CD4-positive, alpha-beta memory T cell (primary cell): Measurements from ENCODE around the gene EIF5B. TPM values are rescaled to one million over a fixed set of nuclear protein-coding genes. Genes with fewer than 3 reads are reported as not detected.
A peak's percentile ranks its signal among the peaks of the same experiment; 100 is the strongest.

ENCODE experiments used
- CTCF ChIA-PET: fragments of 350-600 bp; sonication (Branson Sonifier 250); formaldehyde crosslinking; loops from one replicate; lab custom pipeline; 2021; ENCODE audit warnings: inconsistent platforms; ENCODE audit not compliant: partially characterized antibody; lab: Charles Lee
- POLR2A ChIA-PET: fragments of 350-600 bp; sonication (Branson Sonifier 250); formaldehyde crosslinking; loops from one replicate; lab custom pipeline; 2021; ENCODE audit not compliant: partially characterized antibody; lab: Charles Lee
- DNase-seq, 5 donors: peaks; one replicate each; pipeline versions ENCODE4 v3.0.0 to v3.0.0-alpha.2; 2020 to 2022; ENCODE audit warnings: mixed read lengths in 1 of 5
- H3K27ac ChIP-seq: one replicate; pipeline ENCODE4 v1.7.0; 2013; ENCODE audit warnings: low read depth, low read length
- H3K27me3 ChIP-seq: 2 replicates; pipeline ENCODE4 v1.7.0; 2013; ENCODE audit warnings: mild to moderate bottlenecking, low read length, moderate library complexity; ENCODE audit not compliant: insufficient read depth
- H3K36me3 ChIP-seq: 2 replicates; pipeline ENCODE4 v1.7.0; 2013; ENCODE audit warnings: mild to moderate bottlenecking, low read length, moderate library complexity; ENCODE audit not compliant: insufficient read depth
- H3K4me1 ChIP-seq: 2 replicates; pipeline ENCODE4 v1.7.0; 2013; ENCODE audit warnings: mild to moderate bottlenecking, low read length, moderate library complexity; ENCODE audit not compliant: insufficient read depth
- H3K4me3 ChIP-seq, 2 donors: one replicate each; pipeline ENCODE4 v1.7.0; 2013; ENCODE audit warnings: low read length in 2 of 2, mild to moderate bottlenecking in 1 of 2
- H3K9me3 ChIP-seq, 2 donors: one replicate each; pipeline ENCODE4 v1.7.0; 2013; ENCODE audit warnings: low read length in 2 of 2, control low read depth in 1 of 2; ENCODE audit not compliant: control insufficient read depth in 1 of 2
- H3K27ac Mint-ChIP-seq, 7 donors: one replicate each; pipeline ENCODE4 v1.8.0; 2020 to 2021; ENCODE audit warnings: mixed read lengths in 7 of 7, mild to moderate bottlenecking in 6 of 7, inconsistent platforms in 3 of 7, moderate library complexity in 3 of 7
- H3K27me3 Mint-ChIP-seq, 2 donors: one replicate each; pipeline ENCODE4 v1.8.0; 2020 to 2021; ENCODE audit warnings: mixed read lengths in 2 of 2
- H3K36me3 Mint-ChIP-seq, 2 donors: one replicate each; pipeline ENCODE4 v1.8.0; 2020 to 2021; ENCODE audit warnings: mixed read lengths in 2 of 2, inconsistent platforms in 1 of 2, mild to moderate bottlenecking in 1 of 2
- H3K4me1 Mint-ChIP-seq, 4 donors: one replicate each; pipeline ENCODE4 v1.8.0; 2020 to 2021; ENCODE audit warnings: mixed read lengths in 4 of 4, mild to moderate bottlenecking in 1 of 4
- H3K4me3 Mint-ChIP-seq, 8 donors: one replicate each; pipeline ENCODE4 v1.8.0; 2020 to 2021; ENCODE audit warnings: mixed read lengths in 8 of 8, mild to moderate bottlenecking in 7 of 8, moderate library complexity in 6 of 8, inconsistent platforms in 3 of 8
- H3K9me3 Mint-ChIP-seq, 8 donors: one replicate each; pipeline ENCODE4 v1.8.0; 2020 to 2021; ENCODE audit warnings: mixed read lengths in 8 of 8, mild to moderate bottlenecking in 5 of 8, inconsistent platforms in 3 of 8, moderate library complexity in 1 of 8
- intact Hi-C: fragments of 100-400 bp; cut with micrococcal nuclease; formaldehyde crosslinking; loops from one replicate; pipeline ENCODE4 v1.15.1; 2023
- polyA plus RNA-seq, 2 donors: library from polyadenylated mRNA; unstranded; fragments of 300-500 nt; fragmentation: Illumina TruSeq; gene quantifications; one replicate each; pipeline ENCODE4 v1.2.3, GENCODE V29; 2021
- total RNA-seq, 2 experiments: library from RNA; stranded (reverse); gene quantifications; one replicate each; pipeline ENCODE4 v1.2.3, GENCODE V29; 2021

The EIF5B gene
- total and polyA plus RNA-seq, 4 experiments from 2014 or later = 1.8 to 44.2 (median 26.4) TPM

- peaks cover 20 to 45% of the 10 kb centered on the region in 2 donors for H3K36me3 Mint-ChIP-seq
- H3K4me1 ChIP-seq = no peaks in the 10 kb centered on the region
- H3K27me3 ChIP-seq = no peaks in the 10 kb centered on the region
- no peak overlapping the region for H3K4me3 Mint-ChIP-seq
- H3K4me3 ChIP-seq = no peak overlapping the region
- peaks cover 1 to 9% (median 5%) of the 10 kb centered on the region in 4 donors for H3K4me1 Mint-ChIP-seq
- H3K27ac Mint-ChIP-seq = peak overlapping the region in 1 of 7 donors; percentile 12
- POLR2A ChIA-PET = no interaction called here
- no peaks in the 10 kb centered on the region for H3K27me3 Mint-ChIP-seq
- no peaks in the 10 kb centered on the region for H3K9me3 Mint-ChIP-seq
- no peak for DNase-seq
- intact Hi-C loops = no loop called here
- no peak overlapping the region for H3K27ac ChIP-seq
- no peaks in the 10 kb centered on the region for H3K36me3 ChIP-seq
- CTCF ChIA-PET = no interaction called here
- no peaks in the 10 kb centered on the region for H3K9me3 ChIP-seq
Observed at GRCh38 chr2:99436874-99437273, 99.7 kb downstream of the EIF5B start.

GRCh38 chr2:99439971-99440505, 102.8 kb downstream of the EIF5B start:
- POLR2A ChIA-PET = no interaction called here
- no peaks in the 10 kb centered on the region for H3K9me3 ChIP-seq
- no peaks in the 10 kb centered on the region for H3K27me3 Mint-ChIP-seq
- peaks cover 0 to 10% (median 4%) of the 10 kb centered on the region in 4 donors for H3K4me1 Mint-ChIP-seq
- intact Hi-C loops = no loop called here
- DNase-seq = no peak
- H3K4me3 Mint-ChIP-seq = no peak overlapping the region
- H3K27ac ChIP-seq = no peak overlapping the region
- peak overlapping the region in 2 of 7 donors; percentile 20 to 82 for H3K27ac Mint-ChIP-seq
- no peaks in the 10 kb centered on the region for H3K27me3 ChIP-seq
- H3K36me3 Mint-ChIP-seq = peaks cover 14 to 45% of the 10 kb centered on the region in 2 donors
- H3K9me3 Mint-ChIP-seq = no peaks in the 10 kb centered on the region
- CTCF ChIA-PET = no interaction called here
- no peaks in the 10 kb centered on the region for H3K4me1 ChIP-seq
- no peaks in the 10 kb centered on the region for H3K36me3 ChIP-seq
- no peak overlapping the region for H3K4me3 ChIP-seq

DNA sequence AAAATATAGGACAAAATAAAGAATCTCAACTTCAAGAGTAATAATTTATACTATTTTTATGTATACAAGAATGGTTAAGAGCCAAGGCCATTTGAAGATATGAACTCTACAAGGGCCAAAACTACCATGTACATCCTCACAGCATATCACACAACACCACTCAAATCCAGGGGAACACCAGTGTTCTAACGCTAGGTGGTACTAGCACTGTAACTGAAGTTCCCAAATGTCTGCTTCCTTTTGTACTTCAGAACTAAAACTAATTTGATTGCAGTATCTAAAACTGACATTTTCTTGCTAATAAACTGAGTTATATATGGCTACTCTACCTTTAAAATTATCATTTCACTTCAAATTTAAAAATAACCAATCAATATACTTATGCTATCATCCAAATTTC, 105.6 kb downstream of the EIF5B start:
- Histone ChIP-seq H3K27ac (no peak overlapping the region), H3K9me3 (no peaks in the 10 kb centered on the region), H3K4me1 (no peaks in the 10 kb centered on the region), H3K4me3 (no peak overlapping the region), H3K36me3 (peaks cover 3% of the 10 kb centered on the region), H3K27me3 (no peaks in the 10 kb centered on the region)
- Mint-ChIP-seq H3K4me3 (no peak overlapping the region), H3K27ac (no peak overlapping the region), H3K36me3 (peaks cover 20 to 41% of the 10 kb centered on the region in 2 donors), H3K4me1 (peaks cover 0 to 14% (median 8%) of the 10 kb centered on the region in 4 donors), H3K27me3 (no peaks in the 10 kb centered on the region), H3K9me3 (no peaks in the 10 kb centered on the region)
- no peak for DNase-seq
- intact Hi-C loops = no loop called here
- ChIA-PET CTCF (interaction anchor here (0.9 kb wide), 1 partner anchor 47 kb away, joined by 3 read pairs; the partner anchor contains the start of gene REV1), POLR2A (interaction anchor here (0.9 kb wide), 1 partner anchor 21 kb away, joined by 3 read pairs; no protein-coding TSS in a partner anchor)

GRCh38 chr2:99444222-99444621, 107.0 kb downstream of the EIF5B start:
- ChIA-PET POLR2A (interaction anchor here (0.6 kb wide), 1 partner anchor 13 kb away, joined by 3 read pairs; no protein-coding TSS in a partner anchor), CTCF (interaction anchor here (0.7 kb wide), 1 partner anchor 41 kb away, joined by 3 read pairs; no protein-coding TSS in a partner anchor)
- Mint-ChIP-seq H3K4me1 (peaks cover 0 to 14% (median 8%) of the 10 kb centered on the region in 4 donors), H3K36me3 (peaks cover 25 to 41% of the 10 kb centered on the region in 2 donors), H3K9me3 (no peaks in the 10 kb centered on the region), H3K27ac (peak overlapping the region in 3 of 7 donors; percentile 3 to 81 (median 79)), H3K27me3 (no peaks in the 10 kb centered on the region), H3K4me3 (no peak overlapping the region)
- Histone ChIP-seq H3K9me3 (no peaks in the 10 kb centered on the region), H3K4me3 (no peak overlapping the region), H3K4me1 (no peaks in the 10 kb centered on the region), H3K27ac (no peak overlapping the region), H3K36me3 (peaks cover 9% of the 10 kb centered on the region), H3K27me3 (no peaks in the 10 kb centered on the region)
- DNase-seq = no peak
- intact Hi-C loops = no loop called here

DNA sequence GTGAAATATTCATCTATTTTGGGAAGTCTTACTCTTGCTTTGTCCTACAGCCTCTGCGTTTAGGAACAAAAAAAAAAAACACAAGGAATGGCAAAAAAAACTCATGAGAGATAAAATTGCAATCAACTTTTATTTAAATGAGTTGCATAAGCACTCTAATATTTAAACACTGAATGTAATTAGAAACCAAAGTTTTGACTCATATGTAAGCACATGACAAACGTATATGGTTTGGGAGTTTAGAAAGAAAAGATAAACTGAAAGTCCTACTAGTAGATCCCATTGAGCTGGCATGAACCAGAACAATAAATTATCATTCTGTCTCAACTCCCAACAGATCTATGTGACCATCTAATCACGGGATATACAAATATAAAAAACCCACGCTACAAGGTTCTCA, 107.9 kb downstream of the EIF5B start:
- H3K27ac ChIP-seq = no peak overlapping the region
- ChIA-PET CTCF (no interaction called here), POLR2A (no interaction called here)
- DNase-seq = no peak
- no peaks in the 10 kb centered on the region for H3K27me3 ChIP-seq
- intact Hi-C loops = no loop called here
- H3K4me1 ChIP-seq = no peaks in the 10 kb centered on the region
- no peaks in the 10 kb centered on the region for H3K9me3 ChIP-seq
- H3K4me3 ChIP-seq = no peak overlapping the region
- no peak overlapping the region for H3K4me3 Mint-ChIP-seq
- H3K27ac Mint-ChIP-seq = peak overlapping the region in 2 of 7 donors; percentile 0 to 35
- no peaks in the 10 kb centered on the region for H3K27me3 Mint-ChIP-seq
- no peaks in the 10 kb centered on the region for H3K9me3 Mint-ChIP-seq
- H3K36me3 Mint-ChIP-seq = peaks cover 24 to 37% of the 10 kb centered on the region in 2 donors
- H3K36me3 ChIP-seq = peaks cover 9% of the 10 kb centered on the region
- peaks cover 0 to 14% (median 8%) of the 10 kb centered on the region in 4 donors for H3K4me1 Mint-ChIP-seq

- ChIA-PET POLR2A (no interaction called here), CTCF (no interaction called here)
- Histone ChIP-seq H3K4me1 (no peaks in the 10 kb centered on the region), H3K27ac (no peak overlapping the region), H3K27me3 (no peaks in the 10 kb centered on the region), H3K4me3 (no peak overlapping the region), H3K9me3 (no peaks in the 10 kb centered on the region), H3K36me3 (peaks cover 14% of the 10 kb centered on the region)
- intact Hi-C loops = no loop called here
- no peak overlapping the region for H3K4me3 Mint-ChIP-seq
- no peaks in the 10 kb centered on the region for H3K27me3 Mint-ChIP-seq
- H3K4me1 Mint-ChIP-seq = peaks cover 0 to 13% (median 8%) of the 10 kb centered on the region in 4 donors
- DNase-seq = no peak
- no peaks in the 10 kb centered on the region for H3K9me3 Mint-ChIP-seq
- peak overlapping the region in 1 of 7 donors; percentile 1 for H3K27ac Mint-ChIP-seq
- H3K36me3 Mint-ChIP-seq = peaks cover 31 to 43% of the 10 kb centered on the region in 2 donors
Observed at GRCh38 chr2:99448556-99448955, 111.4 kb downstream of the EIF5B start.

DNA sequence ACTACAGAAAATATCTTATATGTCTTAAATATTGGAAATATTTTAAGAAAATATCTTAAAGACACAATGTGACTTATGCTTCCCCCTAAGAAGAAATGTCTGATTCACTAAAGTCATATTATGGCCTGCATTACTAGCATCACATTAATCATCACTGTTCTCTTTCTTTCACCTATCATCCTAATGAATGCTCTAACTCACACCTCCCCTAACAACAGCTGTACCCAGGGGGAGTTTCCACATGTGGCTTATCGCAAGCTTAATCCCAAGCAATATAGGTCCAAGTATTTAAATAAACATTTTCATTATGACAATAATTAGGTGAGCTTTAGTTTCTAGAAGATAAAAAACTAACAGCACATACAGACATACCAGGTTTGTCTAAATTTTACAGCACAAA, 113.0 kb downstream of the EIF5B start:
- Mint-ChIP-seq H3K27ac (peak overlapping the region in 1 of 7 donors; percentile 43), H3K9me3 (no peaks in the 10 kb centered on the region), H3K36me3 (peaks cover 34 to 46% of the 10 kb centered on the region in 2 donors), H3K4me3 (no peak overlapping the region), H3K27me3 (no peaks in the 10 kb centered on the region), H3K4me1 (peaks cover 0 to 11% (median 6%) of the 10 kb centered on the region in 4 donors)
- H3K27me3 ChIP-seq = no peaks in the 10 kb centered on the region
- DNase-seq = no peak
- intact Hi-C loops = no loop called here
- H3K9me3 ChIP-seq = no peaks in the 10 kb centered on the region
- H3K36me3 ChIP-seq = peaks cover 18% of the 10 kb centered on the region
- no peak overlapping the region for H3K27ac ChIP-seq
- no peak overlapping the region for H3K4me3 ChIP-seq
- ChIA-PET POLR2A (no interaction called here), CTCF (interaction anchor here (1.3 kb wide), 1 partner anchor 16 kb away, joined by 3 read pairs; no protein-coding TSS in a partner anchor)
- H3K4me1 ChIP-seq = no peaks in the 10 kb centered on the region
